Choroid plexus epithelial cell (primary cell): ENCODE results near the gene HSPB9.

Experiments
- DNase-seq: peaks from one replicate; pipeline ENCODE4 v3.0.0-alpha.2; 2010; ENCODE audit warnings: low read depth
- H3K4me3 ChIP-seq: 2 replicates; pipeline ENCODE4 v1.5.1; 2011; ENCODE audit warnings: low read depth, mild to moderate bottlenecking, control low read depth, low read length, moderate library complexity
- CTCF ChIP-seq: conservative IDR thresholded peaks from 2 replicates; pipeline ENCODE4 v1.5.1; 2011; ENCODE audit warnings: low read depth, mild to moderate bottlenecking, control low read depth, inconsistent platforms, low read length, moderate library complexity

The HSPB9 gene

GRCh38 chr17:42094375-42095069, 28.1 kb upstream of the HSPB9 start:
- DNase-seq, result no peak
- TF ChIP-seq CTCF, result no peak
- H3K4me3 ChIP-seq, result no peak overlapping the region

GRCh38 chr17:42096360-42097111, 26.1 kb upstream of the HSPB9 start:
- H3K4me3 ChIP-seq, result no peak overlapping the region
- TF ChIP-seq CTCF, result no peak
- DNase-seq, result no peak

- H3K4me3 ChIP-seq, result no peak within 1 kb of the TSS
- no peak for DNase-seq
- no peak for TF ChIP-seq CTCF
Observed at GRCh38 chr17:42097691-42098631, 24.6 kb upstream of the HSPB9 start, which contains the start of gene ZNF385C. Gene ZNF385C (minus strand): TSS chr17:42098473. CDS start chr17:42063056, 35,417 bp downstream.

- no peak for TF ChIP-seq CTCF
- H3K4me3 ChIP-seq, result no peak overlapping the region
- no peak for DNase-seq
Observed at GRCh38 chr17:42098730-42099399, 23.7 kb upstream of the HSPB9 start.

GRCh38 chr17:42101513-42102292, 20.9 kb upstream of the HSPB9 start:
- no peak overlapping the region for H3K4me3 ChIP-seq
- peak; percentile 77 for DNase-seq
- peak; percentile 90 for TF ChIP-seq CTCF
